SK-N-SH (cell line): Measurements from ENCODE around the gene BID. TPM values are rescaled to one million over a fixed set of nuclear protein-coding genes. Genes with fewer than 3 reads are reported as not detected.

Source experiments
- CTCF ChIA-PET: fragments of 300-600, 350-600 bp; formaldehyde crosslinking; extraction: SDS; loops from one replicate; lab custom pipeline; 2021; lab: Yijun Ruan, JAX
- POLR2A ChIA-PET: fragments of 350-600 bp; sonication (Branson Sonifier 250); formaldehyde crosslinking; extraction: SDS; loops from one replicate; lab custom pipeline; 2020; ENCODE audit warnings: antibody characterized with exemption, inconsistent platforms; lab: Yijun Ruan, JAX
- DNase-seq: peaks from one replicate; pipeline ENCODE4 v3.0.0; 2012
- H2AFZ ChIP-seq: fragments of 200-600 bp; sonication (generic); 2 replicates; pipeline ENCODE4 v1.8.1; 2016; ENCODE audit warnings: antibody characterized with exemption, mild to moderate bottlenecking, low read depth
- H3F3A ChIP-seq: fragments of 200-600 bp; sonication (generic); replicated peaks from 2 replicates; pipeline ENCODE3; 2016; ENCODE audit warnings: antibody characterized with exemption, mild to moderate bottlenecking; ENCODE audit not compliant: insufficient read depth
- H3K27ac ChIP-seq, 2 experiments: fragments of 200-500 bp in 1 of 2; fragments of 200-600 bp in 1 of 2; sonication (Bioruptor generic) in 1 of 2; sonication (generic), shearing (Covaris generic) in 1 of 2; 2 replicates each; pipeline versions ENCODE4 v1.5.1 to v1.6.1; 2014 to 2016; ENCODE audit warnings: low read depth in 2 of 2, inconsistent platforms in 1 of 2, low read length in 1 of 2, mild to moderate bottlenecking in 1 of 2, mixed read lengths in 1 of 2
- H3K27me3 ChIP-seq: fragments of 200-600 bp; sonication (generic), shearing (Covaris generic); 2 replicates; pipeline ENCODE4 v1.6.1; 2016; ENCODE audit warnings: mixed run types; ENCODE audit not compliant: insufficient read depth
- H3K36me3 ChIP-seq, 2 experiments: fragments of 200-500 bp in 1 of 2; fragments of 200-600 bp in 1 of 2; sonication (Bioruptor generic) in 1 of 2; sonication (generic) in 1 of 2; replicated peaks in 1 of 2; 2 replicates each; pipeline versions ENCODE3 to v1.5.1; 2014 to 2016; ENCODE audit warnings: low read length in 1 of 2, mild to moderate bottlenecking in 1 of 2; ENCODE audit not compliant: insufficient read depth in 2 of 2, control insufficient read depth in 1 of 2
- H3K4me1 ChIP-seq, 2 experiments: fragments of 200-500 bp in 1 of 2; fragments of 200-600 bp in 1 of 2; sonication (Bioruptor generic) in 1 of 2; sonication (generic), shearing (Covaris generic) in 1 of 2; 2 replicates each; pipeline versions ENCODE4 v1.5.1 to v1.6.1; 2014 to 2016; ENCODE audit warnings: low read depth in 1 of 2, low read length in 1 of 2, mixed run types in 1 of 2; ENCODE audit not compliant: insufficient read depth in 2 of 2, control insufficient read depth in 1 of 2
- H3K4me2 ChIP-seq: fragments of 200-600 bp; sonication (generic), shearing (Covaris generic); 2 replicates; pipeline ENCODE4 v1.6.1; 2017; ENCODE audit warnings: mixed run types
- H3K4me3 ChIP-seq, 2 experiments: fragments of 200-500 bp in 1 of 2; fragments of 200-600 bp in 1 of 2; sonication (Bioruptor generic) in 1 of 2; sonication (generic), shearing (Covaris generic) in 1 of 2; 2 replicates each; pipeline versions ENCODE4 v1.5.1 to v1.8.1; 2014 to 2016; ENCODE audit warnings: low read depth in 2 of 2, inconsistent platforms in 1 of 2, low read length in 1 of 2, mild to moderate bottlenecking in 1 of 2, mixed read lengths in 1 of 2, moderate library complexity in 1 of 2
- H3K79me2 ChIP-seq: fragments of 200-600 bp; sonication (generic); 2 replicates; pipeline ENCODE4 v1.8.1; 2017; ENCODE audit warnings: mild to moderate bottlenecking; ENCODE audit not compliant: insufficient read depth
- H3K9ac ChIP-seq: fragments of 200-600 bp; sonication (generic); 2 replicates; pipeline ENCODE4 v1.6.1; 2017; ENCODE audit warnings: mixed run types
- H3K9me2 ChIP-seq: fragments of 200-600 bp; sonication (generic); 2 replicates; pipeline ENCODE4 v1.6.1; 2017; ENCODE audit warnings: mixed run types
- H3K9me3 ChIP-seq: fragments of 200-600 bp; sonication (generic); 2 replicates; pipeline ENCODE4 v1.6.1; 2017; ENCODE audit warnings: mixed run types, mild to moderate bottlenecking, moderate library complexity
- H4K20me1 ChIP-seq: fragments of 200-600 bp; sonication (generic); 2 replicates; pipeline ENCODE4 v1.6.1; 2017; ENCODE audit warnings: mild to moderate bottlenecking, mixed run types; ENCODE audit not compliant: insufficient read depth
- CHD2 ChIP-seq: fragments of 150-350 bp; IDR thresholded peaks from 2 replicates; pipeline ENCODE4 v1.6.1; 2018; ENCODE audit warnings: low read length; ENCODE audit not compliant: partially characterized antibody
- CTCF ChIP-seq: fragments of 200-600 bp; sonication (generic); IDR thresholded peaks from 2 replicates; pipeline ENCODE4 v1.6.1; 2017; ENCODE audit warnings: antibody characterized with exemption, mild to moderate bottlenecking, moderate library complexity
- FOSL2 ChIP-seq: IDR thresholded peaks from 2 replicates; pipeline ENCODE4 v1.4.0; 2012; ENCODE audit warnings: low read depth, mild to moderate bottlenecking, moderate library complexity, borderline replicate concordance
- FOXJ3 ChIP-seq: sonication (generic); formaldehyde crosslinking; IDR thresholded peaks from 2 replicates; pipeline ENCODE4 v1.5.1; 2020; ENCODE audit warnings: mild to moderate bottlenecking, missing genetic modification reagents
- GATA2 ChIP-seq: sonication (generic); formaldehyde crosslinking; IDR thresholded peaks from 2 replicates; pipeline ENCODE4 v1.5.0; 2020; ENCODE audit warnings: mild to moderate bottlenecking, missing genetic modification reagents
- JUND ChIP-seq: IDR thresholded peaks from 2 replicates; pipeline ENCODE4 v1.4.0; 2012
- POLR2AphosphoS5 ChIP-seq: IDR thresholded peaks from 2 replicates; pipeline ENCODE4 v1.6.1; 2012; ENCODE audit warnings: low read depth, low read length
- RCOR1 ChIP-seq: fragments of 150-350 bp; IDR thresholded peaks from 2 replicates; pipeline ENCODE4 v1.6.1; 2017; ENCODE audit warnings: antibody characterized with exemption, low read length
- REST ChIP-seq: IDR thresholded peaks from 2 replicates; pipeline ENCODE4 v1.6.1; 2012; ENCODE audit warnings: mild to moderate bottlenecking, low read depth, low read length, moderate library complexity
- RXRA ChIP-seq: IDR thresholded peaks from 2 replicates; pipeline ENCODE4 v1.4.0; 2012; ENCODE audit warnings: low read depth, mild to moderate bottlenecking, borderline replicate concordance
- SIN3A ChIP-seq: IDR thresholded peaks from 2 replicates; pipeline ENCODE4 v1.6.1; 2012; ENCODE audit warnings: low read depth, mild to moderate bottlenecking, low read length, moderate library complexity, borderline replicate concordance
- SMC3 ChIP-seq: IDR thresholded peaks from 2 replicates; pipeline ENCODE4 v1.6.1; 2012; ENCODE audit warnings: low read depth, low read length, improper control_type of control experiment
- TAF1 ChIP-seq: IDR thresholded peaks from 2 replicates; pipeline ENCODE4 v1.6.1; 2012; ENCODE audit warnings: low read depth, mild to moderate bottlenecking, low read length, moderate library complexity, borderline replicate concordance
- TCF12 ChIP-seq: IDR thresholded peaks from 2 replicates; pipeline ENCODE4 v1.4.0; 2012
- TEAD4 ChIP-seq: IDR thresholded peaks from 2 replicates; pipeline ENCODE4 v1.4.0; 2012; ENCODE audit warnings: mild to moderate bottlenecking, borderline replicate concordance; ENCODE audit not compliant: insufficient read depth
- YY1 ChIP-seq: IDR thresholded peaks from 2 replicates; pipeline ENCODE4 v1.4.0; 2012; ENCODE audit warnings: low read depth, mild to moderate bottlenecking
- WGBS: methylation state at CpG from one replicate; pipeline ENCODE4 v1.1.6; 2017; ENCODE audit warnings: low lambda C conversion rate; 5-methylcytosine and 5-hydroxymethylcytosine counted together
- polyA plus RNA-seq, 3 experiments: library from polyadenylated mRNA; depleted of rRNA; stranded (reverse); fragments of >200 nt; gene quantifications; 2 replicates each; pipeline ENCODE4 v1.2.3, GENCODE V29; 2012

BID gene
- polyA plus RNA-seq, 1 of the 3 experiments (the other 2 are of a cell fraction) = 139 TPM

GRCh38 chr22:17733466-17733865 is 40.8 kb downstream of the BID start:
- Histone ChIP-seq H3K79me2 (0 out of 2 replicates have a peak, but pooled peaks cover 2% of the 10 kb centered on the region), H3K4me2 (peak overlapping the region; percentile 1; the same call in 1 of the 2 replicates), H2AFZ (no peak overlapping the region), H3K4me3 (no peak overlapping the region), H3K9ac (peak overlapping the region; percentile 7; the same call in 1 of the 2 replicates), H3K4me1 (peaks cover 5 to 26% of the 10 kb centered on the region in 2 experiments; a peak in 3 of 4 replicates), H3K27me3 (no peaks in the 10 kb centered on the region), H3K9me2 (no peaks in the 10 kb centered on the region), H3K27ac (peak overlapping the region in 1 of 2 experiments; percentile 68; a peak in 3 of 4 replicates), H3K36me3 (peaks cover 22 to 62% of the 10 kb centered on the region in 2 experiments), H4K20me1 (no peaks in the 10 kb centered on the region), H3F3A (peaks cover 29% of the 10 kb centered on the region), H3K9me3 (no peaks in the 10 kb centered on the region)
- TF ChIP-seq SIN3A = no peak
- TF ChIP-seq TAF1 = no peak
- no peak for TF ChIP-seq JUND
- TF ChIP-seq RXRA = no peak
- peak; percentile 19; the same call in 1 of the 2 replicates for TF ChIP-seq FOSL2
- peak; percentile 11; the same call in 1 of the 2 replicates for TF ChIP-seq POLR2AphosphoS5
- no peak for TF ChIP-seq RCOR1
- TF ChIP-seq GATA2 (CRISPR knock-in tag) = no peak
- 0 out of 2 replicates have a peak, but pooled peaks have one; percentile 9 for TF ChIP-seq TCF12
- no peak for TF ChIP-seq TEAD4
- no peak for TF ChIP-seq FOXJ3
- TF ChIP-seq REST = no peak
- no peak for TF ChIP-seq SMC3
- no peak for TF ChIP-seq CHD2
- TF ChIP-seq YY1 = no peak
- no peak for TF ChIP-seq CTCF
- POLR2A ChIA-PET = no interaction called here
- CTCF ChIA-PET = interaction anchor here (0.8 to 1.4 kb wide), 3 partner anchors 9 to 97 kb away, joined by 3 to 6 read pairs (median 6); no protein-coding TSS in a partner anchor
- DNase-seq = no peak
- WGBS = 23% methylated on average over 3 of the region's 3 CpGs
